ENCODE results near the gene GCSAM.
A peak's percentile ranks its signal among the peaks of the same experiment; 100 is the strongest.

GCSAM gene

DNA sequence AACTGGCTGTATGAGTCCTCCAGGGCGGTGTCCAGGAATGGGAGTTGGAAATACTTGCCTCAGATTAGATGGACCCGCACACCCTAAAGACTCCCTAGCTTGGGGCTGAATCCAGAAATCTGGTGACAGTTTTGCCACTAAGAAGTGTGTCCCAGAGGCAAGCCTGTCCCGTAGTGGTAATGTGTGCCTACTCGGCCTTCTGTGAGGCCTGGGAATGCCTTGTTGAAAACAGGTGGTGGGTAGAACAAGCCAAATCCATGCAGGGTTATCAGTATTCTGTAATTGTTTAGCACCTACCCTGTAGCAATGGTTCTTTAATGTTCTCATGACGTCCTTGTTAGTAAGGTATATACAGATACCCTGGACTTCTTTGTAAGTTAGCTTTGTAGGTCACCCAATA, 45.3 kb downstream of the GCSAM start:
- TF ChIP-seq CTCF (IDR thresholded peaks at IDR 0.05; ENCODE audit: unreplicated experiment in 3 of 3): no peak
- Mint-ChIP-seq H3K27ac (peak overlapping the region in 1 of 3 experiments; percentile 7), H3K27me3 (ENCODE audit: low read depth) (peaks cover 29% of the 10 kb centered on the region), H3K4me3 (peak overlapping the region; percentile 84 to 91 (median 87)), H3K4me1 (peaks cover 69% of the 10 kb centered on the region), H3K36me3 (ENCODE audit: low read depth) (no peaks in the 10 kb centered on the region), H3K9me3 (no peaks in the 10 kb centered on the region)

DNA sequence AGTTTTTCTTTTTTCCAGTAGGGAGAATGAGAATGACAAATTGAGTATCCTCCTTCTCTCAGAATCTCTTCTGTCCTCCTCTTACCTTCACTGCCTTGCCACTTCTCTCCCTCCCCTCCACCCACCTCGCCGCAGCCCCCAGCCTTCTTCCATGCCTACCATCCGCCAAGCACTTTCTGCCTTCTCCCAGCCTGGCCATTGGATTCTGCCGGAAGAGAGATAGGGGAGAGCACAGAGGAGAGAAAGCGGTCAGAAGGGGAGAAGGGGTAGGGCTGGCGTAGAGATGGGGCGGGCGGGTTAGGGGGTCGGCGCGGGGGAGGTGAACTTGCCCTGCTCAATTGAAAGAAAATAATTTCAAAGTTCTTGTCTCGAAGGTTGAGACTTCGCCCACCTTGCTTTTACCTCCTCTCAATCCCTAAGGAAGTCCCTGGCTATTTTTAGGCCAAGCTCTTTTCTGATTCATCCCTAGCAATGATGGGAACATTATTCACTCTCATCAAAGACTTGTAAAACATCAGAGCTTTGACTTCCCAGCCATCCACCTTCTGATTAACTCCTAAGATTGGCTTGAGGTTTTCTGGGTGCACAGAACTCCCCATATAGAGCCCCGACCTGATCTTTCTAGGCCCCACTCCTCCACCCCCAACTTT, 46.0 kb downstream of the GCSAM start:
- peaks cover 29% of the 10 kb centered on the region for H3K27me3 Mint-ChIP-seq (ENCODE audit: low read depth)
- TF ChIP-seq CTCF (IDR thresholded peaks at IDR 0.05; ENCODE audit: unreplicated experiment in 3 of 3): no peak
- peak overlapping the region; percentile 84 to 91 (median 87) for H3K4me3 Mint-ChIP-seq
- peak overlapping the region in 2 of 3 experiments; percentile 7 to 53 for H3K27ac Mint-ChIP-seq
- H3K4me1 Mint-ChIP-seq: peaks cover 61% of the 10 kb centered on the region
- H3K9me3 Mint-ChIP-seq: no peaks in the 10 kb centered on the region
- H3K36me3 Mint-ChIP-seq (ENCODE audit: low read depth): no peaks in the 10 kb centered on the region

GRCh38 chr3:112086076-112086854, 46.8 kb downstream of the GCSAM start, which contains the start of gene C3orf52:
TSS of gene C3orf52 (plus strand) at chr3:112086389. CDS start at chr3:112086408, 19 bp downstream.
- H3K9me3 Mint-ChIP-seq: no peaks in the 10 kb centered on the region

GRCh38 chr3:112085735-112086075, 47.3 kb downstream of the GCSAM start:
- H3K27me3 Mint-ChIP-seq (ENCODE audit: low read depth): peaks cover 32% of the 10 kb centered on the region
- no peak for TF ChIP-seq CTCF (IDR thresholded peaks at IDR 0.05; ENCODE audit: unreplicated experiment in 3 of 3)
- H3K27ac Mint-ChIP-seq: no peak overlapping the region
- peaks cover 54% of the 10 kb centered on the region for H3K4me1 Mint-ChIP-seq
- H3K36me3 Mint-ChIP-seq (ENCODE audit: low read depth): no peaks in the 10 kb centered on the region
- H3K9me3 Mint-ChIP-seq: no peaks in the 10 kb centered on the region
- peak overlapping the region; percentile 84 to 91 (median 87) for H3K4me3 Mint-ChIP-seq

More at GRCh38 chr3:112086076-112086854, 46.8 kb downstream of the GCSAM start, which contains the start of gene C3orf52:
- Mint-ChIP-seq H3K36me3 (ENCODE audit: low read depth) (no peaks in the 10 kb centered on the region), H3K4me1 (peaks cover 60% of the 10 kb centered on the region), H3K27ac (peak within 1 kb of the TSS in 2 of 3 experiments; percentile 7 to 53), H3K27me3 (ENCODE audit: low read depth) (peaks cover 29% of the 10 kb centered on the region), H3K4me3 (peak within 1 kb of the TSS; percentile 84 to 91 (median 87))
- TF ChIP-seq CTCF (IDR thresholded peaks at IDR 0.05; ENCODE audit: unreplicated experiment in 3 of 3): peak in 1 of 3 experiments; percentile 11

- Mint-ChIP-seq H3K27ac (no peak overlapping the region), H3K36me3 (ENCODE audit: low read depth) (no peaks in the 10 kb centered on the region), H3K4me3 (peak overlapping the region; percentile 84 to 91 (median 87)), H3K9me3 (no peaks in the 10 kb centered on the region), H3K4me1 (peaks cover 48% of the 10 kb centered on the region), H3K27me3 (ENCODE audit: low read depth) (peaks cover 34% of the 10 kb centered on the region)
- TF ChIP-seq CTCF (IDR thresholded peaks at IDR 0.05; ENCODE audit: unreplicated experiment in 3 of 3): no peak
Observed at GRCh38 chr3:112084980-112085705, 47.9 kb downstream of the GCSAM start.
